AG10803 (cell line): ENCODE results near the gene ABHD17A.
"Not testable (repeated sequence)": the region's sequence is repeated elsewhere in the genome, so short reads cannot be mapped to it uniquely, and the experiment has no call there.

Source experiments
- DNase-seq: peaks from one replicate; pipeline ENCODE4 v3.0.0; 2010; ENCODE audit warnings: low read depth
- H3K4me3 ChIP-seq: 2 replicates; pipeline ENCODE4 v1.5.1; 2011; ENCODE audit warnings: mild to moderate bottlenecking, low read length, control low read depth
- CTCF ChIP-seq: conservative IDR thresholded peaks from 2 replicates; pipeline ENCODE4 v1.5.1; 2011; ENCODE audit warnings: mild to moderate bottlenecking, low read length, control low read depth, inconsistent platforms

ABHD17A gene

GRCh38 chr19:1888385-1888784 is 3.1 kb upstream of the ABHD17A start:
- no peak for TF ChIP-seq CTCF
- no peak overlapping the region for H3K4me3 ChIP-seq
- DNase-seq: no peak

- not testable (repeated sequence) for DNase-seq, H3K4me3 ChIP-seq
These were observed 1.1 kb upstream of the ABHD17A start for GRCh38 chr19:1886360-1886759.

- H3K4me3 ChIP-seq: peak overlapping the region; percentile 89
- no peak for DNase-seq
- no peak for TF ChIP-seq CTCF
These were observed 469 bp downstream of the ABHD17A start for GRCh38 chr19:1884719-1885334.

- no peak for TF ChIP-seq CTCF
- peak overlapping the region; percentile 89 for H3K4me3 ChIP-seq
- DNase-seq: no peak
These were observed 991 bp downstream of the ABHD17A start for GRCh38 chr19:1884291-1884718.

- TF ChIP-seq CTCF: no peak
- peak overlapping the region; percentile 89 for H3K4me3 ChIP-seq
- no peak for DNase-seq
These were observed 1.5 kb downstream of the ABHD17A start for GRCh38 chr19:1883784-1884183.

- TF ChIP-seq CTCF: no peak
- peak overlapping the region; percentile 89 for H3K4me3 ChIP-seq
- DNase-seq: no peak
These were observed 2.3 kb downstream of the ABHD17A start for GRCh38 chr19:1882786-1883692.

GRCh38 chr19:1882089-1882785 is 3.1 kb downstream of the ABHD17A start:
- DNase-seq: no peak
- TF ChIP-seq CTCF: no peak
- H3K4me3 ChIP-seq: no peak overlapping the region

- not testable (repeated sequence) for H3K4me3 ChIP-seq, DNase-seq
These were observed 3.8 kb downstream of the ABHD17A start for GRCh38 chr19:1881393-1882088.
